ENCODE measurements around the gene SLIT3. TPM values are rescaled to one million over a fixed set of nuclear protein-coding genes. Genes with fewer than 3 reads are reported as not detected.

The SLIT3 gene
- total RNA-seq, 8 experiments from 2014 or later: 6.1 to 159 (median 64.4) TPM

DNA sequence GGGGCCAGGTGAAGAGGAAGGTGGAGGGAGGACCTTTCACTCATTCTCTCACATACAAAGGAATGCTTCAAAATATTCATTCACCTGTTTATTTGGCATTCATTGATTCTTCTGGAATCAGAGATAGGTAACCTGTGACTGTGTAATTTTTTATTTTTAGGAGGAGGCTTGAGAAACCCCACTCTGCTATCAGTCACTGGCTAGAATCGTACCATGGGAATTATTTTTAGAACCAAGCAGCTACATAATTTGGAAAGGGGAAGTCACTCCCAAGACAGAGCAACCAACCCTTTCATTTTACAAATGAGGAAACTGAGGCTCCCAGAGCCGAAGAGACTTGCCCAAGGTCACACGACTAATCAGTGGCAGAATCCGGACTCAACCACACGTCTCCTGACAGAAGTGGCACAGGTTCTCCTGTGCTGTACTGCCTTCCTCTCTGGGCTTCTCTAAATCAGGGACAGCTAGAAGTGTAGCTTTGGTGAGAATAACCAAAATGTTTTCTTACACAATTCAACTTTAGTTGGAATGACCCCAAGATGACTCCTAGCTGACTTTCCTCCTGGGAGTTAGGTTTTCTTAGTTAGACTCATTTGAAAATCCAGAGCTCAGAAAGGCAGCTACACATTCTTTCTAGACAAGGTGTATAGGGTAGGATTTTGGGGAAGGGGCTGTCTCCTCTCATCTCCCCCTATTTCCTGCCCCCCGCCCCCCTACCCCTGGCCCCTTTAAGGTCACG lies 457.5 kb downstream of the SLIT3 start:
- Histone ChIP-seq H3K27ac (peak overlapping the region; percentile 91 to 95), H3K4me3 (peak overlapping the region; percentile 39 to 72 (median 58)), H3K4me1 (replicated peaks in 1 of 2) (peaks cover 56 to 64% of the 10 kb centered on the region in 2 donors)
- in situ Hi-C loops (cut with MboI; ENCODE audit: low pct_unique_long_range_greater_than_20kb in 2 of 9, low sequenced_read_pairs in 9 of 9, unreplicated experiment in 9 of 9): no loop called here
- ATAC-seq (replicated peaks in 6 of 8): no peak
- WGBS, 10 experiments: 20 to 86% (median 60%) methylated on average over 1 of the region's 7 CpGs; no CpG with 5 or more reads in 5 of the 10 experiments

DNA sequence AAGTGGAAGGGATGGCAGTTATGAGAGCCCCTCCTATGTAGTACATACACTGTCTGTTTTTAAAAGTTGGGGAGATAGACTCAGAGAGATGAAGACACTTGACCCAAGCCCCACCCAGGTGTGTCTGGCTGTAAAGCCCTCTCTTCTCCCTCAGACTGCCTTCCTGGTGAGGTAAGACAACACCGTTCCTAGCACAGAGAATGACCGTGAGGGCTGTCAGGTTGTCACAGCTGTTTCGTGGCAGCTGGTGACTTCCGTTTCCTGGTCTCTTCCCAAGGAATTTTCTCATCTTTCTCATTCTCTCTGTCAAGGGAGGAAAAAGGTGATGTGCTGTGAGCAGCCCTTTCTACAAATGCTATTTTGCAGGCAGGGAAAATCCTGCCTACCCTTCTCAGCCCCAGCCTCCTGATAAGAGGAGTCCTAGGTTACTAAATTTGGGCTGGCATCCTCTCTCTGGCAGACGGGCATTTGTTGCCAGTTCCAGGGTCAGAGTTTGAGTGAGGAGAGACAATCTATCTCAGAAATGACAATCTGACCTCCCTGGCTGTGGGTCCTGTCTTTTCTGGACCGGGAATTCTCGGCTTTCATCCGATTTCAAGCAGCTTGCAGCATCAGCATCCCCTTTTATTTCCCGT lies 458.3 kb downstream of the SLIT3 start:
- H3K4me1 ChIP-seq (replicated peaks in 1 of 2): peaks cover 50 to 58% of the 10 kb centered on the region in 2 donors
- H3K27ac ChIP-seq: peak overlapping the region; percentile 91 to 95
- WGBS, 10 experiments: 45 to 100% (median 68%) methylated on average over 1 to 7 of the region's 9 CpGs; no CpG with 5 or more reads in 4 of the 10 experiments
- in situ Hi-C loops (cut with MboI; ENCODE audit: low pct_unique_long_range_greater_than_20kb in 2 of 9, low sequenced_read_pairs in 9 of 9, unreplicated experiment in 9 of 9): no loop called here
- ATAC-seq (replicated peaks in 6 of 8): no peak
- peak overlapping the region; percentile 39 to 72 (median 58) for H3K4me3 ChIP-seq

DNA sequence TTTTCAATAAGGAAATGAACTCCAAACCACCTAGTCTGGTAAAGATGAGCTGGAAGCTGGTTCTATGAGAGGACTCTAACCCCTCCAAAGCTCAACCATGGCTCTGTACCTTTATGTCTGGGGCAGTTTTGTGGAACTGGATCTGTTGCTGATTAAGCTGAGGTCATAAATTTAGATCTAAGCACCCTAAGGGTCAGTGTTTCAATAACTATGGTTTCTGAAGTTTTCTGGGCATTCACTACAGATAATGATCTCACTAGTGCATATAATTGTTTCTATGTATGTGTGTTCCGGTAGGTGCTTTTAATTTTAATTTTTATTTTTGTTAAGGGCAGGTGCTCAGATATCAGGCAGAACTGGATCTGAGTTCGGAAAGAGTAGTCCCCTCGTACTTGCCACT lies 463.1 kb downstream of the SLIT3 start:
- no peak for ATAC-seq (replicated peaks in 6 of 8)
- Histone ChIP-seq H3K4me3 (peak overlapping the region in 2 of 5 donors; percentile 60 to 72), H3K27ac (no peak overlapping the region), H3K4me1 (replicated peaks in 1 of 2) (peaks cover 35 to 41% of the 10 kb centered on the region in 2 donors)
- in situ Hi-C loops (cut with MboI; ENCODE audit: low pct_unique_long_range_greater_than_20kb in 2 of 9, low sequenced_read_pairs in 9 of 9, unreplicated experiment in 9 of 9): no loop called here
- WGBS, 10 experiments: 50 to 100% (median 79%) methylated on average over 1 to 3 of the region's 3 CpGs; no CpG with 5 or more reads in 3 of the 10 experiments

DNA sequence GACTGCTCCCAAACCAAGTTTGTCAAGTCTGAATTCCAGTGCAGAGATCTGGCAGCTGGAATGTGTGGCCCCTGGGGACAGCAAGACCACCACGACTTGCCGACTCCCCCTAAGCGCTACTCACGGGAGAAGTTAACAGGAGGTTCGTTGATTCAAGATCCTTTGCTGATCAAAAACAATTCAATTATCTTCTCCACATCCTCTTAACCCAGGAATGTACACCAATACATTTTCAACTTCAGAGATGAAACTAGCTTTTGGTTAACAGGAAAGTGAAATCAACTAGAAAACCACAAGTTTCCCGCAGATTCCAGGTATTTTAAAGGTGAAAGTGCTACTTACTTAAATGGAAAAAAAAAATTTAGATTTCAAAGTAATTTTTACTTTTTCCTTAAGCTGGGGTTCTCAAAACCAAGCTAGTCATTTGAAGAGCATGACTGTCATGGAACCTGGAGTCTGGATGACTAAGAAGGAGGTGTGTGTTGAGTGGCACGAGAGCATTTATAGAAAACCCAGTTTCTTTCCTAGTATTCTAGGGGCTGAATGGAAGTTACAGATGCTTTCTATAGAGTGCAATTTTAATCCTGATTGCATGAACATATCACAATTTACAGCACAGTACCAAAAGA lies 464.2 kb downstream of the SLIT3 start:
- Histone ChIP-seq H3K27ac (no peak overlapping the region), H3K4me3 (peak overlapping the region in 2 of 5 donors; percentile 60 to 72), H3K4me1 (replicated peaks in 1 of 2) (peaks cover 38 to 48% of the 10 kb centered on the region in 2 donors)
- in situ Hi-C loops (cut with MboI; ENCODE audit: low pct_unique_long_range_greater_than_20kb in 2 of 9, low sequenced_read_pairs in 9 of 9, unreplicated experiment in 9 of 9): no loop called here
- 73 to 100% (median 90%) methylated on average over 1 to 7 of the region's 7 CpGs; no CpG with 5 or more reads in 2 of the 10 experiments for WGBS, 10 experiments
- no peak for ATAC-seq (replicated peaks in 6 of 8)

DNA sequence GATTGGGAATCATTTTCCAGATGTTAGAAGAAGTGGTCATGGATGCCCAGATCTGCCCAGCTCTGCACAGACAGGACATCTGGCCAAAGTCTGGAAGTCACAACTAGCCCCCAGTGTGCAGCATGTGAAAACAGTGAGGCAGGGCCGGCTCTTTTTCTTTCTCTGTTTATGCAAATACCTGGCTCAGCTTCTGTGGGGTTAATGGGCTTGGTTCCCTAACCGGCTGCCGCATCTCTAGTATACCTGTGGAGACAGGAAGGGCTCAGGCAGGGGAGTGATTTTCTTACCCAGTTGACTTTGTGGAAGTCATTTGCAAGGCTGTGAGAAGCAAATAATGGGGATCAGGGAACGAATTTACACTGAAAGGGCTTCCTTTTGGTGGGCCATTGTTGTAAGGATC lies 467.0 kb downstream of the SLIT3 start:
- Histone ChIP-seq H3K4me1 (replicated peaks in 1 of 2) (peaks cover 46 to 61% of the 10 kb centered on the region in 2 donors), H3K27ac (peak overlapping the region in 1 of 2 donors; percentile 61), H3K4me3 (peak overlapping the region in 2 of 5 donors; percentile 6 to 72)
- 13 to 93% (median 59%) methylated on average over 1 to 4 of the region's 4 CpGs; no CpG with 5 or more reads in 3 of the 10 experiments for WGBS, 10 experiments
- in situ Hi-C loops (cut with MboI; ENCODE audit: low pct_unique_long_range_greater_than_20kb in 2 of 9, low sequenced_read_pairs in 9 of 9, unreplicated experiment in 9 of 9): no loop called here
- no peak for ATAC-seq (replicated peaks in 6 of 8)

DNA sequence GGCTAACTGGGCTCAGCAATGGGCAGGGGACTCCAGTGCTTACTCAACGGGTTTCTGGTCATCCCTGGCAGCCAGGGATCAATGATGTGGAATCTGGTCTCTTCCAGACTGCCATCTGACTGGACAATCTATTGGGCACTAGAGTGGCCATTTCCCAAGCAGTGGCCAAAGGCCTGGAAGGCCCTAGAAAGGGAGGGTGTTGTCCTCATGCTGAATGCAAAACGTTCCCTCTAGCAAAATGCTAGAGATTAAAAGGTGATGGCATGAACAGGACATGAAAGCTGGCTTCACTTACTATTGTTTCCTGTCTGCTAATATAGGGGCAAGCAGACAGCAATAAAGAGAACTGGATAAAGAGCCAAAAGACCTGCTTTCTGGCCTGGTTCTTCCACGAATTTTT lies 467.6 kb downstream of the SLIT3 start:
- 0 to 33% (median 15%) methylated on average over 1 to 3 of the region's 3 CpGs; no CpG with 5 or more reads in 2 of the 10 experiments for WGBS, 10 experiments
- peak in 2 of 8 experiments; percentile 75 to 78 for ATAC-seq (replicated peaks in 6 of 8)
- peaks cover 46 to 65% of the 10 kb centered on the region in 2 donors for H3K4me1 ChIP-seq (replicated peaks in 1 of 2)
- H3K27ac ChIP-seq: peak overlapping the region in 1 of 2 donors; percentile 37
- H3K4me3 ChIP-seq: peak overlapping the region in 1 of 5 donors; percentile 72
- in situ Hi-C loops (cut with MboI; ENCODE audit: low pct_unique_long_range_greater_than_20kb in 2 of 9, low sequenced_read_pairs in 9 of 9, unreplicated experiment in 9 of 9): no loop called here

DNA sequence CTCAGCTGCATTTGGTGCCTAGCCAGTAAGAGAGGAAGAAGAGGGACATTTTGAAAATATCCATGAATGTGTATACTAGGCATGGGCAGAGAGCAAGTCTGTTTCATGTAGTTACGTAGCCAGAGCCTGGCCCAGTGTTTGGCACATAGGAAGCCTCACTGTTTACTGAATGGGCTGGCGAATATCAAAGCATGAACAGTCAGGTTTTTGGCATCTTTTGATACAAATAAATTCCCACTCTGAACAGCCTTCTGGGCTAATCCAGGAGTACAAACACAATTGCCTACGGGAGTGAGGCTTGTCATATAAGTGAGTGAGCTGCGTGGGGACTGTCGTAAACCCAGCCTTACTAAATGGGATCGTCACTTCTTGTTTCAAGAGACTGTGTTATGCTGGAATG lies 468.6 kb downstream of the SLIT3 start:
- ATAC-seq (replicated peaks in 6 of 8): no peak
- peaks cover 46 to 70% of the 10 kb centered on the region in 2 donors for H3K4me1 ChIP-seq (replicated peaks in 1 of 2)
- in situ Hi-C loops (cut with MboI; ENCODE audit: low pct_unique_long_range_greater_than_20kb in 2 of 9, low sequenced_read_pairs in 9 of 9, unreplicated experiment in 9 of 9): no loop called here
- H3K4me3 ChIP-seq: peak overlapping the region in 1 of 5 donors; percentile 72
- H3K27ac ChIP-seq: peak overlapping the region in 1 of 2 donors; percentile 37
- 70 to 100% (median 90%) methylated on average over 1 to 5 of the region's 6 CpGs; no CpG with 5 or more reads in 3 of the 10 experiments for WGBS, 10 experiments

DNA sequence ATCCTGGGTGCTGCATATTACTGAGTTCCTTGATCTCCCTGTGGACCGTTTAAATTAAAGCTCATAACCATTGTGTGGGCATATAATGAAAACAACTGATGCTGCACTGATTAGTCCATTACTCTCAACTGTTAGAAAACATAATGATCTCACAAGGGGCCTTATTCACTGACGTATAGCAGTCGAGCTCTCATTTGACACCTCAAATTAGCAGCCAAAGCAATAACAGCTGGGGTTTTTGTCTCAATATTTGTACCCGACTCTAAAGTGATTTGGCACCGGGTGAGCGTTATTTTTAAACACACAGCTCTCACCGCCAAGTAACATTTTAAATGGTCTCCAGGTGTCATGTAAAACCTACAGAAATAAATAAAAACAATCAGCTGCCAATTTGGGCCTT lies 469.6 kb downstream of the SLIT3 start:
- ATAC-seq (replicated peaks in 6 of 8): peak in 5 of 8 experiments; percentile 63 to 70 (median 63)
- in situ Hi-C loops (cut with MboI; ENCODE audit: low pct_unique_long_range_greater_than_20kb in 2 of 9, low sequenced_read_pairs in 9 of 9, unreplicated experiment in 9 of 9): no loop called here
- H3K4me1 ChIP-seq (replicated peaks in 1 of 2): peaks cover 45 to 74% of the 10 kb centered on the region in 2 donors
- peak overlapping the region in 1 of 5 donors; percentile 72 for H3K4me3 ChIP-seq
- peak overlapping the region in 1 of 2 donors; percentile 37 for H3K27ac ChIP-seq
- WGBS, 10 experiments: 43 to 95% (median 64%) methylated on average over 3 to 7 of the region's 7 CpGs; no CpG with 5 or more reads in 2 of the 10 experiments

DNA sequence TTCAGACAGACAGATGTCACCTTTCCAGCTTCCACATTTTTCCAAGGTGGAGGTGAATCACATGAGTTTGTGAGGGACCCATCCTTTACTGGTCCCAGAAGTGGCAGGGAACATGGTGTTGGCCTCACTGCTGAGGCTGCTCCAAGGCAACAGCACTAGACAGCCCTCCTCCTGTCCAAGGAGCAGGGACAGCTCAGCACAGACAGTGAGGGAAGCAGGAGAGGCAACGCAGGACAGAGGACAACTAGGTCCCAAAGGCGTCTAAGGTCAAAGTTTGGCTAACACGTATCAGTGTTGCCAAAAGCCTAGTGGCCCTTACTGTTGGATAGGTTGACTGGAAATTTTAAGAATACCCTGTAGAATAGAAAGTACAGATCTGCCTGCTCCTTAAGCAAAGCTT lies 470.1 kb downstream of the SLIT3 start:
- Histone ChIP-seq H3K27ac (peak overlapping the region in 1 of 2 donors; percentile 37), H3K4me1 (replicated peaks in 1 of 2) (peaks cover 47 to 74% of the 10 kb centered on the region in 2 donors), H3K4me3 (peak overlapping the region in 1 of 5 donors; percentile 72)
- ATAC-seq (replicated peaks in 6 of 8): peak in 2 of 8 experiments; percentile 13 to 16
- in situ Hi-C loops (cut with MboI; ENCODE audit: low pct_unique_long_range_greater_than_20kb in 2 of 9, low sequenced_read_pairs in 9 of 9, unreplicated experiment in 9 of 9): no loop called here
- WGBS, 10 experiments: 60 to 96% (median 70%) methylated on average over 1 to 3 of the region's 3 CpGs; no CpG with 5 or more reads in 6 of the 10 experiments

DNA sequence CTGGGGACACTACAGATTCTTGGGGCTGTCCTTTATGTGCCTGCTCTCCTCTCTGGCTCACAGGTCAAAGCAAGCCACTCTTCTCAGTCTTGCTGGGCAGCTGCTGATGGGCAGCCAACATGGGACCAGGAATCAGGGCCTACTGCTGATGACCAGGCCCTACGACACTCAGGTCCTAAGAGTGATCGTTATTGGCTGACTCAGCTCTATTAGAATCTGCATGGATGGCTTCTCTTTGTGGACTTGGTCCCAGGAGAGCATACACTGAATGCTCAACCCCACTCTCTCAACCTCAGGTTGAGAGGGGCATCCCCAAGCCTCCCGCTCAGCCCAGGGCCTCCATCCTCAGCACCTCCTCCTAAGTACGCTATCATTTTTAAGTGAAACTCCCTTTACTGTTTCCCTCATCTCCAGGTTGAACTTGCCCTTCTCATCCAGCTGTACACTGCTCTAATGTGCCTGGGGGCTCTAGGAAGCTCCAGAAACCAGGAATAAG lies 471.0 kb downstream of the SLIT3 start:
- Histone ChIP-seq H3K27ac (no peak overlapping the region), H3K4me3 (peak overlapping the region in 1 of 5 donors; percentile 72), H3K4me1 (replicated peaks in 1 of 2) (peaks cover 47 to 81% of the 10 kb centered on the region in 2 donors)
- in situ Hi-C loops (cut with MboI; ENCODE audit: low pct_unique_long_range_greater_than_20kb in 2 of 9, low sequenced_read_pairs in 9 of 9, unreplicated experiment in 9 of 9): no loop called here
- peak in 1 of 8 experiments; percentile 25 for ATAC-seq (replicated peaks in 6 of 8)
- WGBS, 10 experiments: 60 to 100% (median 88%) methylated on average over 1 to 4 of the region's 4 CpGs; no CpG with 5 or more reads in 6 of the 10 experiments

DNA sequence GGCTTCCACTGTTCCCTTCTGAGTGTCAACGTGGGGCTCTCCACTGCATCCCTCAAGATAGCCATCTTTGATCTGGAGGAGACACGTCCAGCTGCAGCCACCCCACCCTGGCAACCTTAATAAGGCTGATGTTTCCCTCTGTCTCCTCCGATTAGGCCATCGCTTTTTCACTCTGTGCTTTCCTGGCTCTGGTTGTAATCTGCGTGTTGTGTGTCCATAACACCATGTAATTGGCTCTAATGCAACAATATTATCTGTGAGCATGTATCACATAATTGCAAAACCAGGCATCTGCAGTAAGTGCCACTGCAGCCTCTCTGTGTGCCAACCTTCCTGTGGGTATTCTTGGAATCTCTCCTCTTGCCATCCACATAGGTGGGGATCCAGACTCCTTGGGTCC lies 471.9 kb downstream of the SLIT3 start:
- ATAC-seq (replicated peaks in 6 of 8): no peak
- H3K4me1 ChIP-seq (replicated peaks in 1 of 2): peaks cover 44 to 80% of the 10 kb centered on the region in 2 donors
- no peak overlapping the region for H3K27ac ChIP-seq
- WGBS, 10 experiments: 20 to 100% (median 86%) methylated on average over 1 to 5 of the region's 5 CpGs; no CpG with 5 or more reads in 3 of the 10 experiments
- in situ Hi-C loops (cut with MboI; ENCODE audit: low pct_unique_long_range_greater_than_20kb in 2 of 9, low sequenced_read_pairs in 9 of 9, unreplicated experiment in 9 of 9): no loop called here
- H3K4me3 ChIP-seq: peak overlapping the region in 1 of 5 donors; percentile 72

DNA sequence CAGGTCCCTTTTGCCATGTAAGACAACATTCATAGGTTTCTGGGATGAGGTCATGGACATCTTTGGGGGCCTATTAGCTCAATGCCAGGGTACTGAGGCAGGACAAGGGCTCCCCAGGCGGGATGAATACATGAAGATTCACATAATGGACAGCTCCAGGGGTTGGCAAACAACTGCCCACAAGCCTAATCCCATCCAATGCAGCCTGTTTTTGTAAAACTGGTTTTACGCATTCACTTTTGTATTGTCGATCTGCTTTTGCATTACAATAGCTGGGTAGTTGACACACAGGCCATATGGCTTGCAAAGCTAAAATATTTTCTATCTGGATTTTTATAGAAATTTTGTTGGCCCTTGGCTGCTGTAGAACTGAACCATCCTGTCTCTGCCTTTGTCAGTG lies 473.3 kb downstream of the SLIT3 start:
- H3K4me1 ChIP-seq (replicated peaks in 1 of 2): peaks cover 30 to 74% of the 10 kb centered on the region in 2 donors
- H3K4me3 ChIP-seq: peak overlapping the region in 1 of 5 donors; percentile 7
- H3K27ac ChIP-seq: no peak overlapping the region
- no peak for ATAC-seq (replicated peaks in 6 of 8)
- WGBS, 10 experiments: 40 to 100% (median 66%) methylated on average over 1 to 3 of the region's 3 CpGs; no CpG with 5 or more reads in 2 of the 10 experiments
- in situ Hi-C loops (cut with MboI; ENCODE audit: low pct_unique_long_range_greater_than_20kb in 2 of 9, low sequenced_read_pairs in 9 of 9, unreplicated experiment in 9 of 9): no loop called here

Measured in motor neuron (in vitro differentiated cells).